ENCODE results near the gene DENND1A. TPM values are rescaled to one million over a fixed set of nuclear protein-coding genes. Genes with fewer than 3 reads are reported as not detected.
"Not testable (repeated sequence)": the region's sequence is repeated elsewhere in the genome, so short reads cannot be mapped to it uniquely, and the experiment has no call there.

The DENND1A gene
- total RNA-seq, 1 experiment from 2014 or later = 20.6 TPM

- no peak for DNase-seq (ENCODE audit: low read depth)
Measured at GRCh38 chr9:123654218-123654993, 275.5 kb downstream of the DENND1A start.

- DNase-seq (ENCODE audit: low read depth) = no peak
Measured at GRCh38 chr9:123652416-123652815, 277.5 kb downstream of the DENND1A start.

GRCh38 chr9:123651871-123652270 is 278.1 kb downstream of the DENND1A start:
- no peak for DNase-seq (ENCODE audit: low read depth)

- DNase-seq (ENCODE audit: low read depth) = no peak
Measured at GRCh38 chr9:123651273-123651672, 278.7 kb downstream of the DENND1A start.

- DNase-seq (ENCODE audit: low read depth) = no peak
Measured at GRCh38 chr9:123649909-123650308, 280.0 kb downstream of the DENND1A start.

- DNase-seq (ENCODE audit: low read depth) = no peak
Measured at GRCh38 chr9:123647145-123647544, 282.8 kb downstream of the DENND1A start.

- no peak for DNase-seq (ENCODE audit: low read depth)
Measured at GRCh38 chr9:123645762-123646161, 284.2 kb downstream of the DENND1A start.

- DNase-seq (ENCODE audit: low read depth) = no peak
Measured at GRCh38 chr9:123645126-123645525, 284.8 kb downstream of the DENND1A start.

GRCh38 chr9:123643518-123643917 is 286.4 kb downstream of the DENND1A start:
- no peak for DNase-seq (ENCODE audit: low read depth)

- DNase-seq (ENCODE audit: low read depth) = no peak
Measured at GRCh38 chr9:123642291-123643278, 287.3 kb downstream of the DENND1A start.

- no peak for DNase-seq (ENCODE audit: low read depth)
Measured at GRCh38 chr9:123640792-123641222, 289.1 kb downstream of the DENND1A start.

- no peak for DNase-seq (ENCODE audit: low read depth)
Measured at GRCh38 chr9:123639743-123640142, 290.2 kb downstream of the DENND1A start.

GRCh38 chr9:123637945-123638634 is 291.8 kb downstream of the DENND1A start:
- DNase-seq (ENCODE audit: low read depth) = no peak

- no peak for DNase-seq (ENCODE audit: low read depth)
Measured at GRCh38 chr9:123637606-123637944, 292.4 kb downstream of the DENND1A start.

- DNase-seq (ENCODE audit: low read depth) = not testable (repeated sequence)
Measured at GRCh38 chr9:123636805-123637204, 293.1 kb downstream of the DENND1A start.

- DNase-seq (ENCODE audit: low read depth) = no peak
Measured at GRCh38 chr9:123631862-123632261, 298.1 kb downstream of the DENND1A start.

- DNase-seq (ENCODE audit: low read depth) = no peak
Measured at GRCh38 chr9:123630233-123630632, 299.7 kb downstream of the DENND1A start.

- DNase-seq (ENCODE audit: low read depth) = no peak
Measured at GRCh38 chr9:123629531-123629930, 300.4 kb downstream of the DENND1A start.

- DNase-seq (ENCODE audit: low read depth) = no peak
Measured at GRCh38 chr9:123622711-123623241, 307.1 kb downstream of the DENND1A start.

- DNase-seq (ENCODE audit: low read depth) = peak; percentile 5
Measured at GRCh38 chr9:123620239-123620638, 309.7 kb downstream of the DENND1A start.

- DNase-seq (ENCODE audit: low read depth) = no peak
Measured at GRCh38 chr9:123617952-123618678, 311.8 kb downstream of the DENND1A start.
